Measurements from ENCODE around the gene C4orf50.

C4orf50 gene

GRCh38 chr4:6013564-6013963 lies 4.7 kb downstream of the C4orf50 start:
- in situ Hi-C loops (cut with HindIII; ENCODE audit: low sequenced_read_pairs) = no loop called here
- H3K4me3 ChIP-seq (ENCODE audit: low read depth, low read length) = no peak overlapping the region
- TF ChIP-seq, protein P1, sequence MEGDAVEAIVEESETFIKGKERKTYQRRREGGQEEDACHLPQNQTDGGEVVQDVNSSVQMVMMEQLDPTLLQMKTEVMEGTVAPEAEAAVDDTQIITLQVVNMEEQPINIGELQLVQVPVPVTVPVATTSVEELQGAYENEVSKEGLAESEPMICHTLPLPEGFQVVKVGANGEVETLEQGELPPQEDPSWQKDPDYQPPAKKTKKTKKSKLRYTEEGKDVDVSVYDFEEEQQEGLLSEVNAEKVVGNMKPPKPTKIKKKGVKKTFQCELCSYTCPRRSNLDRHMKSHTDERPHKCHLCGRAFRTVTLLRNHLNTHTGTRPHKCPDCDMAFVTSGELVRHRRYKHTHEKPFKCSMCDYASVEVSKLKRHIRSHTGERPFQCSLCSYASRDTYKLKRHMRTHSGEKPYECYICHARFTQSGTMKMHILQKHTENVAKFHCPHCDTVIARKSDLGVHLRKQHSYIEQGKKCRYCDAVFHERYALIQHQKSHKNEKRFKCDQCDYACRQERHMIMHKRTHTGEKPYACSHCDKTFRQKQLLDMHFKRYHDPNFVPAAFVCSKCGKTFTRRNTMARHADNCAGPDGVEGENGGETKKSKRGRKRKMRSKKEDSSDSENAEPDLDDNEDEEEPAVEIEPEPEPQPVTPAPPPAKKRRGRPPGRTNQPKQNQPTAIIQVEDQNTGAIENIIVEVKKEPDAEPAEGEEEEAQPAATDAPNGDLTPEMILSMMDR (IDR thresholded peaks at IDR 0.05; ENCODE audit: low read depth, low read length, missing control alignments) = no peak
- DNase-seq (ENCODE audit: low read depth) = no peak

DNA sequence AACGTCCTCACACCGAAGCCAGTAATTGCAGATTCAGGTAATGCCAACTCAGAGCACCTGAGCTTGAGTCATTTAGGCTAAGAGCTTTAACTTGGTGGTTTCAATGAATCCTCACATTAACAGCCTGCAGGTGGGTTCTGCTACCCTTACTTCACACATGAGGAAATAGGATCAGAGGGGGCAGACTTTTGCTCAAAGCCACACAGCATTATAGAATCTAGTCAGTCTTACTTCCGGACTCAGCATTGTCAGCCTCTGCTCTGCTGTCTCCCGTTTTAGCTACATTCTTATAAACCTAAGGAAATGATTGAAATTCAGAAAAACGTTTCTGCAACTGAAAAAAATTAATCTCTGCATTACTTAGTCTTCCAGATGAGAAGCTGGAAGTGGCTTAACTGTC lies 6.0 kb downstream of the C4orf50 start:
- TF ChIP-seq, protein P1 (IDR thresholded peaks at IDR 0.05; ENCODE audit: low read depth, low read length, missing control alignments) = no peak
- H3K4me3 ChIP-seq (ENCODE audit: low read depth, low read length) = no peak overlapping the region
- no peak for DNase-seq (ENCODE audit: low read depth)
- in situ Hi-C loops (cut with HindIII; ENCODE audit: low sequenced_read_pairs) = no loop called here

DNA sequence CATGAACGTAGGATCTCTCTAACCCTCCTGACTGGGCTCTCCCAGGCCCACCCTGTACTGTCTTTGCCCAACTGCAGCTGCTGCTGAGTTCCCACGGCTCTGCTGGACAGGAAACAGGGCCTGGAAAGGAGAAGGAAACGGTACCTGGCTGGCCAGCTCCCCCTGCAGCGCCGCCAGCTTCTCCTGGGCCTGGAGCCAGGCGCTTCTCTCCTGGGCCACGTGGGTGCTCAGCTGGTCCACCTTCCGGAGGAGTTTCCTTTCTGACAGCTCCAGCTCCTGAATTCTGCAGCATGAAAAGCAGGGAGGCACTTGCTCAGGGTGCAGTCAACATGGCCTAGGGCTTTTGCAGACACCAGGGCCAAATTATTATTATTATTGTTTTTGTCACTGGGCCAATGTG lies 6.5 kb downstream of the C4orf50 start:
- TF ChIP-seq, protein P1 (IDR thresholded peaks at IDR 0.05; ENCODE audit: low read depth, low read length, missing control alignments) = no peak
- in situ Hi-C loops (cut with HindIII; ENCODE audit: low sequenced_read_pairs) = no loop called here
- no peak for DNase-seq (ENCODE audit: low read depth)
- H3K4me3 ChIP-seq (ENCODE audit: low read depth, low read length) = no peak overlapping the region

DNA sequence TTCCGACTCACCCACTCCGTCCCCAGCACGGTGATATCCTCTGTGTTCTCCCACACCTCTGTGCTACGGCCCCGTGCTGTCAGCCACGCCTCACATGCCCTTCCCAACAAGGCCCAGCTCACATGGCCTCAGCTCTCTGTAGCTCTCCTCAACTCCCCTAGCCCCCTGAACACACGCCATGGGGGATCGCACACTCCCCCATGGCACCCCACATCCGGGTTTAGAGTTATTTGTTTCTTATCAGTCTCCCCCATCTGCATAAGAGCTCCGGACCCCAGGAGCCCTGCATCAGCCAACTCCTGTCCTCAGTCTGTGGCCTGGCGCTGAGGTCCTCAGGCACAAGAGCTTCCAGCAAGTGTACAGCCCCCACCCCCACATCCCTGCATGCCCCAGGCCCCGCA lies 7.0 kb downstream of the C4orf50 start:
- in situ Hi-C loops (cut with HindIII; ENCODE audit: low sequenced_read_pairs) = no loop called here
- TF ChIP-seq, protein P1 (IDR thresholded peaks at IDR 0.05; ENCODE audit: low read depth, low read length, missing control alignments) = no peak
- DNase-seq (ENCODE audit: low read depth) = no peak
- H3K4me3 ChIP-seq (ENCODE audit: low read depth, low read length) = no peak overlapping the region

GRCh38 chr4:6010789-6011188 lies 7.4 kb downstream of the C4orf50 start:
- no peak for DNase-seq (ENCODE audit: low read depth)
- in situ Hi-C loops (cut with HindIII; ENCODE audit: low sequenced_read_pairs) = no loop called here
- no peak overlapping the region for H3K4me3 ChIP-seq (ENCODE audit: low read depth, low read length)
- TF ChIP-seq, protein P1 (IDR thresholded peaks at IDR 0.05; ENCODE audit: low read depth, low read length, missing control alignments) = no peak

- no peak for DNase-seq (ENCODE audit: low read depth)
- no peak overlapping the region for H3K4me3 ChIP-seq (ENCODE audit: low read depth, low read length)
- in situ Hi-C loops (cut with HindIII; ENCODE audit: low sequenced_read_pairs) = loop anchor here (5.0 kb wide), 1 partner anchor 68 kb away; no protein-coding TSS in a partner anchor
- TF ChIP-seq, protein P1 (IDR thresholded peaks at IDR 0.05; ENCODE audit: low read depth, low read length, missing control alignments) = no peak
Measured at GRCh38 chr4:6009452-6009851, 8.8 kb downstream of the C4orf50 start.

Data from astrocyte of the cerebellum (primary cell).